OCI-LY7 (cell line): Measurements from ENCODE around the gene LDLRAD4. TPM values are rescaled to one million over a fixed set of nuclear protein-coding genes. Genes with fewer than 3 reads are reported as not detected.

Experiments
- BruUV-seq: library from RNA; stranded (reverse); fragments of 400-500 nt; replicated peaks from 2 replicates; lab custom pipeline; 2021; lab: Mats Ljungman, UMichigan
- CTCF ChIA-PET: fragments of 300-600 bp; sonication (Branson Sonifier 250); formaldehyde crosslinking; loops from one replicate; lab custom pipeline; 2022; ENCODE audit warnings: antibody characterized with exemption; ENCODE audit not compliant: unreplicated experiment; lab: Charles Lee
- POLR2A ChIA-PET: fragments of 300-600 bp; sonication (Branson Sonifier 250); formaldehyde crosslinking; loops from one replicate; lab custom pipeline; 2022; ENCODE audit warnings: antibody characterized with exemption; lab: Charles Lee
- DNase-seq: peaks from one replicate; pipeline ENCODE4 v3.0.0-alpha.2; 2015; ENCODE audit warnings: low spot score
- H2AFZ ChIP-seq: fragments of 200-600 bp; sonication (generic), shearing (Covaris generic); 2 replicates; pipeline ENCODE4 v1.6.1; 2014; ENCODE audit warnings: mild to moderate bottlenecking, antibody characterized with exemption, low read length, moderate library complexity
- H3K27ac ChIP-seq: fragments of 200-600 bp; sonication (generic); 2 replicates; pipeline ENCODE4 v1.5.1; 2014; ENCODE audit warnings: mixed run types, low read depth, mild to moderate bottlenecking, moderate library complexity, low read length, inconsistent platforms; ENCODE audit not compliant: poor library complexity, severe bottlenecking
- H3K36me3 ChIP-seq: fragments of 200-600 bp; sonication (generic); 2 replicates; pipeline ENCODE4 v1.6.1; 2014; ENCODE audit warnings: mild to moderate bottlenecking, antibody characterized with exemption, low read length, moderate library complexity, mixed read lengths; ENCODE audit not compliant: insufficient read depth
- H3K4me1 ChIP-seq: fragments of 200-600 bp; sonication (generic); 2 replicates; pipeline ENCODE4 v1.5.1; 2014; ENCODE audit warnings: mild to moderate bottlenecking, low read length; ENCODE audit not compliant: insufficient read depth, poor library complexity, severe bottlenecking
- H3K4me2 ChIP-seq: fragments of 200-600 bp; sonication (generic); 2 replicates; pipeline ENCODE4 v1.6.1; 2014; ENCODE audit warnings: mild to moderate bottlenecking, low read length
- H3K4me3 ChIP-seq: fragments of 200-600 bp; sonication (generic); 2 replicates; pipeline ENCODE4 v1.5.1; 2014; ENCODE audit warnings: mild to moderate bottlenecking, low read depth, low read length; ENCODE audit not compliant: poor library complexity, severe bottlenecking
- H3K79me2 ChIP-seq: fragments of 200-600 bp; sonication (generic); 2 replicates; pipeline ENCODE4 v1.6.1; 2016; ENCODE audit warnings: low read depth, mild to moderate bottlenecking, low read length, moderate library complexity, mixed read lengths; ENCODE audit not compliant: insufficient read depth
- H3K9me2 ChIP-seq: fragments of 200-600 bp; sonication (generic); 2 replicates; pipeline ENCODE4 v1.6.1; 2016; ENCODE audit warnings: mild to moderate bottlenecking, low read length, mixed read lengths; ENCODE audit not compliant: insufficient read depth
- H3K9me3 ChIP-seq: fragments of 200-600 bp; sonication (generic); 2 replicates; pipeline ENCODE4 v1.6.1; 2014; ENCODE audit warnings: mild to moderate bottlenecking, mixed run types, low read length, mixed read lengths
- H4K20me1 ChIP-seq: fragments of 200-600 bp; sonication (generic); 2 replicates; pipeline ENCODE4 v1.6.1; 2014; ENCODE audit warnings: mild to moderate bottlenecking, antibody characterized with exemption, low read length, moderate library complexity, mixed read lengths; ENCODE audit not compliant: insufficient read depth
- EZH2phosphoT487 ChIP-seq: fragments of 200-600 bp; sonication (generic); IDR thresholded peaks from 2 replicates; pipeline ENCODE4 v1.6.1; 2018; ENCODE audit warnings: low read depth, borderline replicate concordance, mild to moderate bottlenecking, mixed run types, antibody characterized with exemption, low read length, moderate library complexity, mixed read lengths
- intact Hi-C: fragments of 100-400 bp; cut with micrococcal nuclease; formaldehyde crosslinking; loops from one replicate; pipeline ENCODE4 v1.10.0; 2022; ENCODE audit not compliant: unreplicated experiment
- total RNA-seq, 2 experiments: library from RNA; depleted of rRNA in 1 of 2; stranded (reverse); fragments of >200 nt in 1 of 2; shearing (Covaris generic) in 1 of 2; gene quantifications; 2 replicates each; pipeline ENCODE4 v1.2.3, GENCODE V29; 2014 to 2022
- TF ChIP-seq, protein P1 (sequence below): fragments of 200-600 bp; sonication (generic); conservative IDR thresholded peaks from 2 replicates; pipeline ENCODE4 v1.5.1; 2014; ENCODE audit warnings: mild to moderate bottlenecking, antibody characterized with exemption, low read length, moderate library complexity, mixed read lengths

LDLRAD4 gene
- total RNA-seq, 2 experiments from 2014 or later = 26.2 to 43.8 TPM

DNA sequence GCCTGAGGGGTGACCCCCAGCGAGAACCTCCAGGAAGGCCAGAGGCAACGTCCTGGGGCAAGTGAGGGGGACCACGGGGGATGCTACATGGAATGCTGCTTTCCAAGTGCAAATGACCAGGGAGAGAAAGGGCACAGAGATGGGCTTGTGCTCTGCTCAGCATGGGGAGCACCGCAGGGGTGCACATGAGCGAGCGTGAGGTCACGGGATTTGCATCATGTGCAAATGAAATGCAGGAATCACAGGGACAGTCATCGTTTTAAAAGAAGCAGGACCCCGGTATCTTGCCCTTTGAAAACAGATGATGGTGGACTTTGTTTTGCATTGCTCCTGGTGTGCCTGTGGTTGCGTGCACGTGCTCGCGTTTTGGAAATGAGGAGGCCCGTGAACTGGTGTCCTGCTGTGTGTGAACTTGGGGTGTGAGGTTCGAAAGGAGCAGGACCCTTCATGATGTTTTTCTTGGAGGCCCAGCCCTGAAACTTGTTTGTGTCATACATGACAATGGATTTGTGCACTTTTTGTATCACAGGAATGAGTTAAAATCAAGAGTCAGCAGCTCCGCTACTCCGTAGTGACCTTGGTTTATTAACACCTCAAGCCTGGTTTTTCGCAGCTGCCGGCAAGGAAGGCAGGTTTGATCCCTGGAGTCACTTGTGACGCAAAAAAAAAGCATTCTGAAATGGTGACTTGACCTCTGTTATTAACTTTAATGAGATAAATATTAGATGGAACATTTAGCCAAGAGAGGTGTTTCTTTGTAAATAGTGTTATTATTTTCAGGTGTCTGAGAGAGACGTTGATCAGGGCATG is 234.5 kb downstream of the LDLRAD4 start:
- POLR2A ChIA-PET = no interaction called here
- no TSS peak for BruUV-seq
- DNase-seq = no peak
- Histone ChIP-seq H3K9me3 (no peaks in the 10 kb centered on the region), H4K20me1 (no peaks in the 10 kb centered on the region), H3K4me3 (no peak overlapping the region), H3K9me2 (no peaks in the 10 kb centered on the region), H3K4me1 (peaks cover 32% of the 10 kb centered on the region), H3K79me2 (no peaks in the 10 kb centered on the region), H2AFZ (no peak overlapping the region), H3K36me3 (no peaks in the 10 kb centered on the region), H3K4me2 (no peak overlapping the region), H3K27ac (no peak overlapping the region)
- intact Hi-C loops = no loop called here
- TF ChIP-seq EZH2phosphoT487 = no peak
- TF ChIP-seq, protein P1, sequence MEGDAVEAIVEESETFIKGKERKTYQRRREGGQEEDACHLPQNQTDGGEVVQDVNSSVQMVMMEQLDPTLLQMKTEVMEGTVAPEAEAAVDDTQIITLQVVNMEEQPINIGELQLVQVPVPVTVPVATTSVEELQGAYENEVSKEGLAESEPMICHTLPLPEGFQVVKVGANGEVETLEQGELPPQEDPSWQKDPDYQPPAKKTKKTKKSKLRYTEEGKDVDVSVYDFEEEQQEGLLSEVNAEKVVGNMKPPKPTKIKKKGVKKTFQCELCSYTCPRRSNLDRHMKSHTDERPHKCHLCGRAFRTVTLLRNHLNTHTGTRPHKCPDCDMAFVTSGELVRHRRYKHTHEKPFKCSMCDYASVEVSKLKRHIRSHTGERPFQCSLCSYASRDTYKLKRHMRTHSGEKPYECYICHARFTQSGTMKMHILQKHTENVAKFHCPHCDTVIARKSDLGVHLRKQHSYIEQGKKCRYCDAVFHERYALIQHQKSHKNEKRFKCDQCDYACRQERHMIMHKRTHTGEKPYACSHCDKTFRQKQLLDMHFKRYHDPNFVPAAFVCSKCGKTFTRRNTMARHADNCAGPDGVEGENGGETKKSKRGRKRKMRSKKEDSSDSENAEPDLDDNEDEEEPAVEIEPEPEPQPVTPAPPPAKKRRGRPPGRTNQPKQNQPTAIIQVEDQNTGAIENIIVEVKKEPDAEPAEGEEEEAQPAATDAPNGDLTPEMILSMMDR = no peak
- CTCF ChIA-PET = no interaction called here

DNA sequence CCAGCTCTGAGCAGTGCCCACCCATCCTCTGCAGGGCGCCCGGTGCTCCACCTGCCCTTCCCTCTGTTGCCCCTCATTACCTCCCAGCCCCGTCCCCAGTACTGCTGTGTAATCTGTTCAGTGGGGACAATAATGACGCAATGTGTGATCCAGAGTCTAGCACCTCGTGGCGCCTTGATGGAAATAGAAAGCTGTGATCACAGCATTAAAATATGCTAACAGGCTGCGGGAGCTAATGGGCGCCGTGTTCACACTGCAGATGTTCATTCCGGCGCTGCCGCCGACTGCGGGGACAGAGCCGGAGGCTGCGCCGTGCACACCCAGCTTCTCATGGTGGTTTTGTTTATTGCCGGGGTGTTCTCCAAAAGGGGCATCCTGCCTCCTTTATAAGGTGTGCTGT is 235.2 kb downstream of the LDLRAD4 start:
- CTCF ChIA-PET = no interaction called here
- POLR2A ChIA-PET = no interaction called here
- Histone ChIP-seq H4K20me1 (no peaks in the 10 kb centered on the region), H3K4me2 (no peak overlapping the region), H3K4me3 (no peak overlapping the region), H2AFZ (no peak overlapping the region), H3K27ac (no peak overlapping the region), H3K9me3 (no peaks in the 10 kb centered on the region), H3K79me2 (no peaks in the 10 kb centered on the region), H3K36me3 (no peaks in the 10 kb centered on the region), H3K9me2 (no peaks in the 10 kb centered on the region), H3K4me1 (peaks cover 32% of the 10 kb centered on the region)
- no TSS peak for BruUV-seq
- intact Hi-C loops = no loop called here
- no peak for TF ChIP-seq EZH2phosphoT487
- TF ChIP-seq, protein P1 = no peak
- DNase-seq = no peak
